AG08395 (cell line): ENCODE results near the gene ANKRD60.

Experiments
- DNase-seq: peaks from one replicate; pipeline ENCODE4 v3.0.0; 2012; ENCODE audit warnings: mixed read lengths, low spot score

The ANKRD60 gene

GRCh38 chr20:58192567-58192966 lies 35.9 kb downstream of the ANKRD60 start:
- no peak for DNase-seq

DNA sequence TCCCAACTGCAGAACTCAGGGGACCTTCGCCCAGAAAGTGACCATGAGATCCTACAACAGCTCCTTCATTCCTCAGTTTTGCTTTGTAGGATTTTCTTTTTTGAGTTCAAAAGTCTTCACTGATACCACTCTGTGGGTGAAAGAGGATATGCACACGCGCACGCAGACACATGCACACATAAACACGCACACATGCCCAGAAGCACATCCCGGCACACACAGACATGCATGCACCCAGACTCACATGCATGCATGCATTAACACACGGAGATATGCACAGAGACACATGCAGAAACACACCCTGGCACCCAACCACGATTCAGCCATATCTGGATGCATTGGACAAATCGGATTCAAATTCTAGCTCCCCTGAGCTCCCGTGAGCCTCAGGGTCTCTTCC lies 36.4 kb downstream of the ANKRD60 start:
- DNase-seq: no peak

DNA sequence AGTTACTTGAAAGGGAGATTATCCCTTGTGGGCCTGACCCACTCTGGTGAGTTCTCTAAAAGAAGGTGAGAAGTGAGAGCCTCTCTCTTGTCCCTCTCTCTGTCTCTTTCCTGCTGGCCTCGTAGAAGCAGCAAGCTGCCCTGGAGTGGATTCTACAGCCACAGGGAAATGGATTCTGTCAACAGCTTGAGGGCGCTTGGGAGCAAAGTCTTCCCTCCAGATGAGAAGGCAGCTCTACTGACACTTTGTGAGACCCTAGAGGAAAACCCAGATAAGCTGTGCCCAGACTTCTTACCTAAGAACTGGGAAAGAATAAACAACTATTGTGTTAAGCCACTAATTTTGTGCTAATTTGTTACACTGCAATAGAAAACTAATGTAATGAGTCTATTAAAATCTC lies 39.9 kb downstream of the ANKRD60 start:
- DNase-seq: no peak

GRCh38 chr20:58184984-58185383 lies 43.5 kb downstream of the ANKRD60 start:
- no peak for DNase-seq

- DNase-seq: no peak
Observed at GRCh38 chr20:58184063-58184462, 44.4 kb downstream of the ANKRD60 start.

GRCh38 chr20:58182521-58183140 lies 45.8 kb downstream of the ANKRD60 start:
- DNase-seq: no peak

GRCh38 chr20:58179432-58180099 lies 48.9 kb downstream of the ANKRD60 start:
- peak; percentile 70 for DNase-seq

DNA sequence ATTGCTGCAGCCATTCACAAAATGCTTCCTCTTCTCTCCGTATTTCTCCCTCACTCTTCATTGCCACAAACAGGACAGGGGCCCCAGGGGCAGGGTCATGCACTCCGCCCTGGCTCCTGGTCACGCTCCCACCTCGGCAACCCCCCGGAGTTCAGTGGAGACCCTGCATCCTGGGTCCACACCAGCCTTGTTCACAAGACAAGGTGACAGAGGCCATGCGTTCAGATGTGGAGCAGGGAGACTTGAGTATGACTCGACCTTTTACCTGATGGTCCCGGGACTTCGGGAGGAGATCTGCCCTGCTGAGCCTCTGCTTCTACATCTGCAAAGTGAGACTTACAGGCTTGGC lies 49.4 kb downstream of the ANKRD60 start:
- DNase-seq: no peak

DNA sequence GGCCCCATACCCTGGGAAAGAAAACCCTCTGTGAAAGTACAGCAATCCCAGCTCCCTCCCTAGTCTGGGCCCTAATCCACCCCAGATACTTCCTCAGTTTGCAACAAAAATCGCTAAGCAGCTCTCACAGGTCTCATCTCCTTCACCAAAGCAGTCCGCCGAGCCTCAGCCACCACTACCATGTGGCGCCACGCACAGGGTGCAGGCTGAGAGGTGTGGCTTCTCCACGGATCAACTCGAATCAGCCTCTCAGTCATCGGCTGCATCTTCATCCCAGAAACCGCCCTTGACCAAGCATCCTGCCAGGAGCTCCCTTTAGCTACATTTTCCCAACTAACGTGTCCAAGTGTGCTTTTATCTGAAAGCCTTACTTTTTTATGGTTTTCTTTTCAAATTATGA lies 50.7 kb downstream of the ANKRD60 start:
- DNase-seq: no peak

GRCh38 chr20:58175836-58176235 lies 52.6 kb downstream of the ANKRD60 start:
- no peak for DNase-seq

GRCh38 chr20:58175425-58175824 lies 53.0 kb downstream of the ANKRD60 start:
- DNase-seq: no peak

- peak; percentile 34 for DNase-seq
Observed at GRCh38 chr20:58174708-58175280, 53.7 kb downstream of the ANKRD60 start.

- DNase-seq: peak; percentile 17
Observed at GRCh38 chr20:58173930-58174707, 54.3 kb downstream of the ANKRD60 start.

DNA sequence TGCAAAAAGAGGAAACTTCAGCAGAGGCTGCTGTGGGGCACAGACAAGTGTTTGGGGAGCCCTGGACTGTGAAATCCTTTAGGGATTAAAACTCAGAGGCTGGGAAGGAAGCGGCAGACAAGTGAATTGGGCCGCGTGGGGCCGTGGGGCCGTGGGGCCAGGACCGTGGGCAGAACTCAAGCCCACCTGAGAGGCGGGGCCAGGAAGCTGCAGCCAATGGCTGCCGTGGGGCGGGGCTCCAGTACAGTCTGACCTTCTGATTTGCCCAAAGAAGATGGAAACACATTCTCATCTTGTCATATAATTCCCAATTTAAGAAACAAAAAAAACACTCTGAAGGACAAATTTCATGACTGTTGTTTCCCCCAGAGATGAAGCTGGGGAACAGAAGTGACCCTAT lies 55.4 kb downstream of the ANKRD60 start:
- no peak for DNase-seq

DNA sequence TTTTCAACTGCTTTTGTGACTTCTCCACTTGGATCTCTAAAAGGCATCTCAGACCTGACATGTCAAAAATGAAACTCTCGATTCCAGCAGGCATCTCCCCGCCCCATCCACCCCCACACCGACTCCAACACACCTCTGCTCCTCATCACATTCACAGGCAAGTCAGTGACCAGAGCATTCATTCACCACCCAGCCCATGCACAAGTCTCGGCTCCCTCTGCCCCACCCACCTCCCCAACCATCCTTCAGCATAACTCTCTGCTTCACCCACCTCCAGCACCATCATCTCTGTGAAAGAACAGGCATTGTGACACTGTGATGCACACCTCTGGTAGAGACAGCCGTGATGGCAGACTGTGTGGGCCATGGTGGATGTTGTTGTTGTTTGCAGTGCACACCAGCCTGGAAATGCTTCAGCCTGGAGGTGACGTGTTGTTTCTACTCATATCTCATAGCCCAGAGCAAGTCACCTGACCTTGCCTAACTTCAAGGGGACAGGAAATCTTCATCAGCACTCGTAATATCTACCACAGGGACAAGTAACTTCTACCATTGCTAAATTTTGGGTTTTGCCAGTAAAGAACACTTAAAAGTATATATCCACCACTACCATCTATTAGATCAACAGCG lies 56.5 kb downstream of the ANKRD60 start:
- DNase-seq: no peak

DNA sequence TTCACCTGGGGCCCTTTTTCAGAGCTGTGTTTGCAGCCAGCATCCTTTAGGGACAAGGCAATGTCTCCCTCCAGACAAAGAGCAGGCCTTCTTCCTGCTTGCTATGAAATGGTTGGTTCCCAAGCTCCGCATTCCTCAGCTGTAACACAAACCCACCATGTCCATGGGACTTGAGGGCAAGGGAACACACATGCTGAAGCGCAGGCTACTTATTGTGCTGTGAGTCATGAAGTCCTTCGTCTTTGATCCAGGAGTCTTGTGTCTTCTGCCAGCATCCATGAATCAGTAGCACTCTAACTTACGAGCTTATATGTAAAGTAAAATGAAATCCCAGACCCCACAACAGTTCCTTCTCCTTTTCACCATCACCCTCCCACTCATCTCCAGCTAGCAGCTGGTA lies 59.0 kb downstream of the ANKRD60 start:
- DNase-seq: peak; percentile 62

- DNase-seq: no peak
Observed at GRCh38 chr20:58168843-58169242, 59.6 kb downstream of the ANKRD60 start.

DNA sequence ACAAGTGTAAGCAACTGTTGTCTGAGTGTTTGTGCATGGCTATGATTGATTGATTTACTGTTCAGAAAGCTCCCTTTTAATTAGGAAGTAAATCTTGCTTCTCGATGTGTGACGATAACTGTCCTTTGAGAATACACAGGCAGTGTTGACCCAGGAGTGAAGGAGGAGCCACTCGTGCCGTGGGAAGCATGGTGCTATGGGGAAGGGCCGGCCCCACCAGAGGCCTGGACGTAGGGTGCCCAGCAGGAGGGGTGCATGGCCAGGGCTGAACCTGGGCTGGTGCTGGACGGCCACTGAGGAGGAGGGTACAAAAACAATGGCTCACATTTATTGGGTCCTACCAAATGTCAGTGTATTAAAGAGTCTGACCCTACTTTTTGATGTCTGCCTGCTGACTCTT lies 60.7 kb downstream of the ANKRD60 start:
- DNase-seq: no peak
